ENCODE results near the gene PAPPA. TPM values are rescaled to one million over a fixed set of nuclear protein-coding genes. Genes with fewer than 3 reads are reported as not detected.
A peak's percentile ranks its signal among the peaks of the same experiment; 100 is the strongest.

The PAPPA gene
- total RNA-seq, 4 donors from 2014 or later, result 0.29 to 17.1 (median 2.4) TPM

- DNase-seq, result no peak
- H3K27ac ChIP-seq, result peak overlapping the region in 1 of 2 donors; percentile 11
- H3K4me1 ChIP-seq, result no peaks in the 10 kb centered on the region
- no peaks in the 10 kb centered on the region for H3K27me3 ChIP-seq
- intact Hi-C loops (cut with DNase I; ENCODE audit: low total_unique reads), result no loop called here
- TF ChIP-seq CTCF (IDR thresholded peaks at IDR 0.05), result no peak
- TF ChIP-seq POLR2A (IDR thresholded peaks at IDR 0.05), result no peak
- H3K4me3 ChIP-seq, result no peak overlapping the region
- no peaks in the 10 kb centered on the region for H3K36me3 ChIP-seq
- no peaks in the 10 kb centered on the region for H3K9me3 ChIP-seq
Observed at GRCh38 chr9:116230051-116230632, 76.6 kb downstream of the PAPPA start.

GRCh38 chr9:116232424-116233159 is 79.0 kb downstream of the PAPPA start:
- Histone ChIP-seq H3K36me3 (no peaks in the 10 kb centered on the region), H3K4me3 (no peak overlapping the region), H3K27me3 (no peaks in the 10 kb centered on the region), H3K9me3 (no peaks in the 10 kb centered on the region), H3K4me1 (no peaks in the 10 kb centered on the region), H3K27ac (peak overlapping the region in 1 of 2 donors; percentile 55)
- TF ChIP-seq CTCF (IDR thresholded peaks at IDR 0.05), result no peak
- TF ChIP-seq POLR2A (IDR thresholded peaks at IDR 0.05), result no peak
- DNase-seq, result no peak
- intact Hi-C loops (cut with DNase I; ENCODE audit: low total_unique reads), result no loop called here

- TF ChIP-seq CTCF (IDR thresholded peaks at IDR 0.05) (no peak), POLR2A (IDR thresholded peaks at IDR 0.05) (no peak)
- intact Hi-C loops (cut with DNase I; ENCODE audit: low total_unique reads), result no loop called here
- Histone ChIP-seq H3K4me1 (peaks cover 0 to under 1% of the 10 kb centered on the region in 2 donors), H3K27ac (peak overlapping the region; percentile 55 to 58), H3K27me3 (no peaks in the 10 kb centered on the region), H3K9me3 (no peaks in the 10 kb centered on the region), H3K36me3 (no peaks in the 10 kb centered on the region), H3K4me3 (no peak overlapping the region)
- DNase-seq, result no peak
Observed at GRCh38 chr9:116233160-116233530, 79.6 kb downstream of the PAPPA start.

- no peaks in the 10 kb centered on the region for H3K9me3 ChIP-seq
- H3K4me3 ChIP-seq, result no peak overlapping the region
- H3K27me3 ChIP-seq, result no peaks in the 10 kb centered on the region
- intact Hi-C loops (cut with DNase I; ENCODE audit: low total_unique reads), result no loop called here
- peak; percentile 26 to 63 for DNase-seq
- H3K36me3 ChIP-seq, result no peaks in the 10 kb centered on the region
- H3K27ac ChIP-seq, result peak overlapping the region; percentile 55 to 58
- peaks cover 0 to 6% of the 10 kb centered on the region in 2 donors for H3K4me1 ChIP-seq
- TF ChIP-seq CTCF (IDR thresholded peaks at IDR 0.05), result no peak
- no peak for TF ChIP-seq POLR2A (IDR thresholded peaks at IDR 0.05)
Observed at GRCh38 chr9:116234081-116234480, 80.5 kb downstream of the PAPPA start.

GRCh38 chr9:116236979-116237378 is 83.4 kb downstream of the PAPPA start:
- TF ChIP-seq CTCF (IDR thresholded peaks at IDR 0.05), result no peak
- no peak for TF ChIP-seq POLR2A (IDR thresholded peaks at IDR 0.05)
- Histone ChIP-seq H3K4me1 (peaks cover 0 to 6% of the 10 kb centered on the region in 2 donors), H3K36me3 (no peaks in the 10 kb centered on the region), H3K27ac (peak overlapping the region in 1 of 2 donors; percentile 67), H3K4me3 (no peak overlapping the region), H3K9me3 (no peaks in the 10 kb centered on the region), H3K27me3 (no peaks in the 10 kb centered on the region)
- no peak for DNase-seq
- intact Hi-C loops (cut with DNase I; ENCODE audit: low total_unique reads), result no loop called here

All from uterus (tissue), 4 donors.